Neutrophil (primary cell): Measurements from ENCODE around the gene STX16.

Experiments
- H3K27ac ChIP-seq: fragments of 200-600 bp; sonication (generic); 2 replicates; pipeline ENCODE4 v1.5.1; 2016; ENCODE audit warnings: mild to moderate bottlenecking, moderate library complexity
- H3K27me3 ChIP-seq: fragments of 200-600 bp; sonication (generic); 2 replicates; pipeline ENCODE4 v1.6.0; 2016; ENCODE audit warnings: mild to moderate bottlenecking
- H3K36me3 ChIP-seq: fragments of 200-600 bp; sonication (generic); 2 replicates; pipeline ENCODE4 v1.5.1; 2017
- H3K4me1 ChIP-seq, 2 experiments: fragments of 200-600 bp in 1 of 2; sonication (generic) in 1 of 2; 1 replicate in 1 of 2; 2 replicates in 1 of 2; pipeline versions ENCODE4 v1.5.1 to v1.6.1; 2013 to 2016; ENCODE audit warnings: low read depth in 1 of 2, low read length in 1 of 2, mild to moderate bottlenecking in 1 of 2, moderate library complexity in 1 of 2; ENCODE audit not compliant: control insufficient read depth in 1 of 2, insufficient read depth in 1 of 2
- H3K4me3 ChIP-seq, 2 experiments: fragments of 200-600 bp in 1 of 2; sonication (generic) in 1 of 2; 1 replicate in 1 of 2; 2 replicates in 1 of 2; pipeline ENCODE4 v1.5.1; 2013 to 2016; ENCODE audit warnings: low read depth in 1 of 2, low read length in 1 of 2, mild to moderate bottlenecking in 1 of 2, moderate library complexity in 1 of 2
- H3K9me3 ChIP-seq: fragments of 200-600 bp; sonication (generic); 2 replicates; pipeline ENCODE4 v1.5.1; 2016
- CTCF ChIP-seq: fragments of 200-600 bp; sonication (generic); IDR thresholded peaks from 2 replicates; pipeline ENCODE4 v1.5.1; 2016; ENCODE audit warnings: antibody characterized with exemption

Gene STX16

GRCh38 chr20:58650776-58651558 lies at the start of gene STX16:
Gene STX16, plus strand, starts transcription at chr20:58651283. Its CDS starts 724 bp downstream, at chr20:58652007.
- peaks cover 29 to 36% of the 10 kb centered on the region in 2 experiments for H3K4me1 ChIP-seq
- peak; percentile 68 for TF ChIP-seq CTCF
- no peaks in the 10 kb centered on the region for H3K36me3 ChIP-seq
- peak within 1 kb of the TSS; percentile 98 for H3K27ac ChIP-seq
- no peaks in the 10 kb centered on the region for H3K9me3 ChIP-seq
- H3K27me3 ChIP-seq: peaks cover 42% of the 10 kb centered on the region
- H3K4me3 ChIP-seq: peak within 1 kb of the TSS; percentile 85 to 92

GRCh38 chr20:58602124-58602523 lies 49.0 kb upstream of the STX16 start:
- Histone ChIP-seq H3K36me3 (no peaks in the 10 kb centered on the region), H3K27me3 (peaks cover 11% of the 10 kb centered on the region), H3K27ac (no peak overlapping the region), H3K4me1 (no peaks in the 10 kb centered on the region), H3K4me3 (no peak overlapping the region), H3K9me3 (no peaks in the 10 kb centered on the region)
- no peak for TF ChIP-seq CTCF

- no peak overlapping the region for H3K4me3 ChIP-seq
- no peaks in the 10 kb centered on the region for H3K9me3 ChIP-seq
- H3K27ac ChIP-seq: no peak overlapping the region
- H3K27me3 ChIP-seq: no peaks in the 10 kb centered on the region
- no peaks in the 10 kb centered on the region for H3K4me1 ChIP-seq
- no peaks in the 10 kb centered on the region for H3K36me3 ChIP-seq
- TF ChIP-seq CTCF: no peak
These were observed 47.4 kb upstream of the STX16 start for GRCh38 chr20:58603721-58604120.

GRCh38 chr20:58604128-58604881 lies 46.8 kb upstream of the STX16 start:
- H3K4me3 ChIP-seq: no peak overlapping the region
- H3K4me1 ChIP-seq: no peaks in the 10 kb centered on the region
- no peaks in the 10 kb centered on the region for H3K9me3 ChIP-seq
- H3K27me3 ChIP-seq: no peaks in the 10 kb centered on the region
- no peak for TF ChIP-seq CTCF
- no peaks in the 10 kb centered on the region for H3K36me3 ChIP-seq
- H3K27ac ChIP-seq: no peak overlapping the region

DNA sequence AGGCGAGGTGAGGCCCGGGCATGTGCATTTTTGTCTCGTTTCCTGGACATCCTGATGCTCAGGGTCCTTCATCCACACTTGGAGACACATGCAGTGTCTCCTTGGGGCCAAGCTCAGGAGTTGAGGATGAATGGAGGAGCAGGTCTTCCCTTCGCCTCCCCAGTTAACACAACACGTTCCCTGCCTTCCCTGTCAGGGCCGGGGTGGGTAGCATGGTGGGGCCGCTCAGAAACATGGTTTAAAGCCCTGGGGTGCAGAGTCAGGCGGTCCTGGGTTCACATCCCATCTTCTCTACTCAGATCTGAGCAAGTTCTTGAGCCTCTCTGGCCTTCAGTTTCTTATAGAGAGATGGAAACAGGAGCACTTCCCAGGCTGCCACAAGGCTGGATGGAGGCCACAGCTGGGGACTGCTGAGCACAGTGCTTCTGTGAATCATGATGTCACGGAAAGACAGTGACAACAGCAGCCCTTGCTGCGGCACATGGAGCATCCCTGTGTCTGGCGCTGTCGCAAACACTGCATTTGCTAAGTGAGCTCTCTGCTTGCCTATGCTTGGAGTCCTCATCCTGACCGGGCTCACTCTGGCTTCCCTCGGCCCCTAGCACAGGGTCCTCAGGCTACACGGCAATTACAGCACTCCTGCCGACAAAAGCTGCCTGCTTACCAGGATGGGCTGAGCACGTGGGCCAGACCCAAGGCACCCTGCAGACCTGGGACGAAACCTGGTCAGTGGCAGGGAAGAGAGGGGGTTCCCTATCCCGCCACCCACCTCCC lies 45.6 kb upstream of the STX16 start:
- no peak for TF ChIP-seq CTCF
- Histone ChIP-seq H3K27ac (no peak overlapping the region), H3K36me3 (no peaks in the 10 kb centered on the region), H3K9me3 (no peaks in the 10 kb centered on the region), H3K4me1 (no peaks in the 10 kb centered on the region), H3K4me3 (no peak overlapping the region), H3K27me3 (no peaks in the 10 kb centered on the region)
